ENCODE data around the gene FRRS1L. TPM values are rescaled to one million over a fixed set of nuclear protein-coding genes. Genes with fewer than 3 reads are reported as not detected.
A peak's percentile ranks its signal among the peaks of the same experiment; 100 is the strongest.

FRRS1L gene
- total and polyA plus RNA-seq, 9 donors = 8.3 to 49.8 (median 27.5) TPM

DNA sequence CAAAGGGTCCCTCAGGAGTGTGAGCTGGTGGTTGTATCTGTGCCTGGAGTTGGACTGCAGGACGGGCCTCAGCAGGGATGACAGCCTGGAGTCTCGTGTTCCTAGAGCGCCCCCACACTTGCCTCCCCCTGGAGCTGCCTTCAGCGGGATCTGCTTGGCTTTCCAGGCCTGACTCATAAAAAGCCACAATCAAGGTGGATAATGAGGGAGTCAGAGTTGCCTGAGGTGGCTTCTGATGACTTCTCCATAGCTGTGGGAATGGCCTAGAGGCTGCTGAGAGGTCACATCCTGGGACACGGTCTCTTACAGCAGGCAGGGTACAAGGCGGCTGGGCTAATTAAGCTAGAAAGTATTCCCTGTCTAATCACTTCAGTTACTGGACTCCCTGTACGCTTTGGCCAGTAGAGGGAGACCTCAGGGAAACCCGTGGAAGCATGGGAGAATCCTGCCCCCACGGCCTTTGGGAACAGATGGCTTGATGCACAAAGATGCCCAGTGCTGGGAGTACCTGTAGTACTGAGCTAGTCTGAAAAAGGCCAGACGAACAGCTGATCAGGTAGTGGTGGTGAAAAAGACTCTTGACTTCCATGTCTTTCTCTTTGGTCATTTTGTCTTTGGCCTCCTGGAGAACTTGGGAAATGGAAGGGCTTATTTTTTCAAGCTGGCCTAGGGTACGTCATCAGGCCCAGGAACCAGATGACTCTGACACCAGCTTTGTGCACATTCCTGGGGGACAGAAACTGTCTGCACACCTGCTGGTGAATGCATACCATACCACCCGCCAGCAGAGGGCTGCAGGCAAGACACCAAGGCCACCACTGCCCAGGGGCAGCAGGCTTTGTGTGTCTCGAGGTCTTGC lies 16.1 kb upstream of the FRRS1L start:
- no peak for TF ChIP-seq EP300 (IDR thresholded peaks at IDR 0.05)
- TF ChIP-seq, protein P1, sequence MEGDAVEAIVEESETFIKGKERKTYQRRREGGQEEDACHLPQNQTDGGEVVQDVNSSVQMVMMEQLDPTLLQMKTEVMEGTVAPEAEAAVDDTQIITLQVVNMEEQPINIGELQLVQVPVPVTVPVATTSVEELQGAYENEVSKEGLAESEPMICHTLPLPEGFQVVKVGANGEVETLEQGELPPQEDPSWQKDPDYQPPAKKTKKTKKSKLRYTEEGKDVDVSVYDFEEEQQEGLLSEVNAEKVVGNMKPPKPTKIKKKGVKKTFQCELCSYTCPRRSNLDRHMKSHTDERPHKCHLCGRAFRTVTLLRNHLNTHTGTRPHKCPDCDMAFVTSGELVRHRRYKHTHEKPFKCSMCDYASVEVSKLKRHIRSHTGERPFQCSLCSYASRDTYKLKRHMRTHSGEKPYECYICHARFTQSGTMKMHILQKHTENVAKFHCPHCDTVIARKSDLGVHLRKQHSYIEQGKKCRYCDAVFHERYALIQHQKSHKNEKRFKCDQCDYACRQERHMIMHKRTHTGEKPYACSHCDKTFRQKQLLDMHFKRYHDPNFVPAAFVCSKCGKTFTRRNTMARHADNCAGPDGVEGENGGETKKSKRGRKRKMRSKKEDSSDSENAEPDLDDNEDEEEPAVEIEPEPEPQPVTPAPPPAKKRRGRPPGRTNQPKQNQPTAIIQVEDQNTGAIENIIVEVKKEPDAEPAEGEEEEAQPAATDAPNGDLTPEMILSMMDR (IDR thresholded peaks at IDR 0.05) = no peak
- no peak for TF ChIP-seq POLR2A (IDR thresholded peaks at IDR 0.05)
- peak in 1 of 5 donors; percentile 32 for DNase-seq
- Histone ChIP-seq H3K27me3 (no peaks in the 10 kb centered on the region), H3K27ac (no peak overlapping the region), H3K9me3 (no peaks in the 10 kb centered on the region), H3K4me3 (no peak overlapping the region), H3K4me1 (ENCODE audit: insufficient read depth) (no peaks in the 10 kb centered on the region), H3K36me3 (no peaks in the 10 kb centered on the region)
- WGBS, 3 donors = 71 to 74% (median 71%) methylated on average over 11 to 13 of the region's 13 CpGs
- intact Hi-C loops (cut with DNase I) = no loop called here

DNA sequence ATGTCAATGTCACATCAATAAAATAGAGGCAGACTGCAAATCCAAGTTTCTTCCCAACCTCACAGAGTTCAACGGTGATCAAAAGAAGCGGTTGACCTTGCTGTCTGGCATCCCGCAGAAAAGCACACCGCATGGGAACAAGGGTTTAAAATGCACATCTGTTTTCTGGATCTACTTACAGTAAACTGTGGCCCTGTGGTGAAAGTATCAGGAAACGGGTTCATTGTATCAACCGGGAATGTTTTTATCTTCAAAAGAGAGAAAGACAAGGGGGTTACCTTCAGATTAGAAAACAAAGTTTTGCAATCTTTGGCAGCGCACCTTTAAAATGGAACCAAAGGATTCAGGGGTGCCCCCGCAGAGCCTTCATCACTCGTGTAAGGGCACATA lies 15.5 kb upstream of the FRRS1L start:
- WGBS, 3 donors = 82 to 84% (median 83%) methylated on average over 9 of the region's 9 CpGs
- Histone ChIP-seq H3K36me3 (no peaks in the 10 kb centered on the region), H3K27me3 (no peaks in the 10 kb centered on the region), H3K4me1 (ENCODE audit: insufficient read depth) (no peaks in the 10 kb centered on the region), H3K9me3 (no peaks in the 10 kb centered on the region), H3K4me3 (no peak overlapping the region), H3K27ac (no peak overlapping the region)
- TF ChIP-seq POLR2A (IDR thresholded peaks at IDR 0.05) = no peak
- TF ChIP-seq, protein P1 (IDR thresholded peaks at IDR 0.05) = no peak
- intact Hi-C loops (cut with DNase I) = no loop called here
- no peak for DNase-seq

DNA sequence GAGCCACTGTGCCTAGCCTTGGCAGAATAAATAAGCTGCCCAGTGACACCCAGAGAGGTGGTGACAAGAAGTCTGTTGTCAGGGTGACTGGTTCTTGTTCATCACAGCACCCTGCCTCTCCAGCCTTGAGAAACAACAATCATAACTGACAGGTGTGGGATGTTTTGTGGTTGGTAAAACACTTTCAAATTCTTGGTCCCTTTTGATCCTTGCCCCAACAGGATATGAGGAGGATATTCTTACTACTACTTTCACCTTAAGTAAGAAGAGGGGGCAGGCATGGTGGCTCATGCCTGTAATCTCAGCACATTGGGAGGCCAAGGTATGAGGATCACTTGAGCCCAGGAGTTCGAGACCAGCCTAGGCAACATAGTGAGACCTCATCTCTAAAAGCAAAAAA lies 14.2 kb upstream of the FRRS1L start:
- 92 to 96% (median 95%) methylated on average over 1 of the region's 1 CpG for WGBS, 3 donors
- Histone ChIP-seq H3K27me3 (no peaks in the 10 kb centered on the region), H3K4me1 (ENCODE audit: insufficient read depth) (no peaks in the 10 kb centered on the region), H3K4me3 (no peak overlapping the region), H3K27ac (no peak overlapping the region), H3K36me3 (no peaks in the 10 kb centered on the region), H3K9me3 (no peaks in the 10 kb centered on the region)
- intact Hi-C loops (cut with DNase I) = no loop called here
- no peak for DNase-seq
- TF ChIP-seq POLR2A (IDR thresholded peaks at IDR 0.05) = no peak
- no peak for TF ChIP-seq EP300 (IDR thresholded peaks at IDR 0.05)
- TF ChIP-seq, protein P1 (IDR thresholded peaks at IDR 0.05) = no peak

DNA sequence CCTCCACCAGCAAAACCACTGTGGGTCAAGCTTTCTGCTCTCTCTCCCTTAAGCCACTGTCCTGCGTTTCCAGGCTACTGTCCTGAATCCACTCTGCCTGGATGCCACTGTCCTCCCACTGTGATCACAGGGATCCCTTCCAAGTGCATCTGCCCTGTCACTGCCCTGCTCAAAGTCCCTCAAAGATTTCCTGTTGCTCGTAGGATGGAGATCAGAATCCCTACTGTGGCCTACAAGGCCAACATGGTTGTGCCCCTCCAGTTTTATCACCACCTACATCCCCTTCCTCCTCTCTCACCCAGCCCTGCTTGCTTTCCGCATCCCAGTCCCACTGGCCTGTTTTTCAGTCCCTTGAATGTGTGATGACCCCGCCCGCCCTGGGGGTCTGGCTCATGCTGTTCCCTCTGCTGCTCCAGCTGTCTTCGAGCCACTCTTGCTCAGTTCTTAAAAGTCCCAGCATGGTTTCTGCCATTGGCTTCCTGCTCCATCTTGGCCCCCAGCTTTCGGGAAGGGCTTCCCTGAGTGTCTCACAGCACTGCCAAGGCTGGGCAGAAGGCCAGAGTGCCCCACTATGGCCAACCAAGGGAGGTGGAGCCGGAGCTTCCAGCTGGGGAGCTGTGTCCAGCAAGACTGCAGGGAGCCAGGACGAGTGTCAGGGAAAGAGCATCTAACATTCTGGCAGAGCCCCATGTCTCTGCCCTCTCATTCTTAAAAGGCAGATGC lies 12.9 kb upstream of the FRRS1L start:
- 65 to 77% (median 69%) methylated on average over 9 of the region's 9 CpGs for WGBS, 3 donors
- TF ChIP-seq EP300 (IDR thresholded peaks at IDR 0.05) = no peak
- no peak for TF ChIP-seq POLR2A (IDR thresholded peaks at IDR 0.05)
- TF ChIP-seq, protein P1 (IDR thresholded peaks at IDR 0.05) = no peak
- H3K4me3 ChIP-seq = no peak overlapping the region
- intact Hi-C loops (cut with DNase I) = no loop called here
- no peaks in the 10 kb centered on the region for H3K4me1 ChIP-seq (ENCODE audit: insufficient read depth)
- no peak overlapping the region for H3K27ac ChIP-seq
- H3K27me3 ChIP-seq = no peaks in the 10 kb centered on the region
- H3K9me3 ChIP-seq = no peaks in the 10 kb centered on the region
- H3K36me3 ChIP-seq = no peaks in the 10 kb centered on the region
- no peak for DNase-seq

Measured in ovary (tissue), 9 donors.